ENCODE measurements around the gene RASL11B. TPM values are rescaled to one million over a fixed set of nuclear protein-coding genes. Genes with fewer than 3 reads are reported as not detected.

The RASL11B gene
- total and polyA plus RNA-seq, 2 of the 13 experiments (the other 11 are each of a cell fraction or from before 2014, with no cell fraction given), result 0.07 to 0.20 TPM

GRCh38 chr4:52852711-52853110 is 9.4 kb upstream of the RASL11B start:
- Histone ChIP-seq H3K79me2 (ENCODE audit: insufficient read depth, low read length) (no peaks in the 10 kb centered on the region), H2AFZ (ENCODE audit: low read length) (no peak overlapping the region), H3K36me3 (replicated peaks in 1 of 2; ENCODE audit: control insufficient read depth in 1 of 2, insufficient read depth in 2 of 2, low read length in 2 of 2) (no peaks in the 10 kb centered on the region), H3K4me3 (replicated peaks in 1 of 3; ENCODE audit: insufficient read depth in 1 of 3, low read depth in 2 of 3, low read length in 3 of 3) (no peak overlapping the region), H3K4me1 (ENCODE audit: insufficient read depth, low read length) (peaks cover 15% of the 10 kb centered on the region), H3K27ac (ENCODE audit: extremely low read length, insufficient read depth, low read length) (no peak overlapping the region), H3K9ac (ENCODE audit: insufficient read depth, low read depth, low read length) (no peak overlapping the region), H3K9me3 (ENCODE audit: low read length) (no peaks in the 10 kb centered on the region), H3K4me2 (ENCODE audit: low read depth, low read length) (no peak overlapping the region), H4K20me1 (ENCODE audit: insufficient read depth, low read length) (no peaks in the 10 kb centered on the region), H3K27me3 (ENCODE audit: control insufficient read depth in 1 of 2, insufficient read depth in 2 of 2, low read length in 2 of 2) (no peaks in the 10 kb centered on the region)
- no peak for ATAC-seq
- in situ Hi-C loops (cut with HindIII; ENCODE audit: extremely low pct_ligation_motif_present, low pct_unique_long_range_greater_than_20kb), result no loop called here
- no peak for FAIRE-seq
- intact Hi-C loops (cut with micrococcal nuclease; ENCODE audit: unreplicated experiment), result no loop called here
- ChIA-PET CTCF (ENCODE audit: low intra/inter-chr PET ratio, low total read pairs) (no interaction called here), POLR2A (no interaction called here)
- TF ChIP-seq TAF1 (CRISPR knock-in tag; IDR thresholded peaks at IDR 0.05) (no peak), ZNF24 (IDR thresholded peaks at IDR 0.05) (no peak), SP4 (CRISPR knock-in tag; IDR thresholded peaks at IDR 0.05) (no peak), PCBP1 (IDR thresholded peaks at IDR 0.05; ENCODE audit: borderline replicate concordance, low read depth, low read length) (no peak), GFI1 (CRISPR knock-in tag; IDR thresholded peaks at IDR 0.05; ENCODE audit: borderline replicate concordance) (no peak), ZXDC (CRISPR knock-in tag; IDR thresholded peaks at IDR 0.05) (no peak), HIVEP1 (CRISPR knock-in tag; IDR thresholded peaks at IDR 0.05) (no peak)
- TF ChIP-seq, protein P1, sequence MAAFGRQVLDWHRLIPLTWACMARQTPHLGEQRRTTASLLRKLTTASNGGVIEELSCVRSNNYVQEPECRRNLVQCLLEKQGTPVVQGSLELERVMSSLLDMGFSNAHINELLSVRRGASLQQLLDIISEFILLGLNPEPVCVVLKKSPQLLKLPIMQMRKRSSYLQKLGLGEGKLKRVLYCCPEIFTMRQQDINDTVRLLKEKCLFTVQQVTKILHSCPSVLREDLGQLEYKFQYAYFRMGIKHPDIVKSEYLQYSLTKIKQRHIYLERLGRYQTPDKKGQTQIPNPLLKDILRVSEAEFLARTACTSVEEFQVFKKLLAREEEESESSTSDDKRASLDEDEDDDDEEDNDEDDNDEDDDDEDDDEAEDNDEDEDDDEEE (CRISPR knock-in tag; IDR thresholded peaks at IDR 0.05), result no peak
- DNase-seq (ENCODE audit: low spot score), result no peak
- no TSS peak for BruUV-seq (replicated peaks)
- WGBS (ENCODE audit: low lambda C conversion rate), result 27% methylated on average over 2 of the region's 3 CpGs

Measured in HepG2 (cell line).